ENCODE measurements around the gene CSMD2.

The CSMD2 gene

DNA sequence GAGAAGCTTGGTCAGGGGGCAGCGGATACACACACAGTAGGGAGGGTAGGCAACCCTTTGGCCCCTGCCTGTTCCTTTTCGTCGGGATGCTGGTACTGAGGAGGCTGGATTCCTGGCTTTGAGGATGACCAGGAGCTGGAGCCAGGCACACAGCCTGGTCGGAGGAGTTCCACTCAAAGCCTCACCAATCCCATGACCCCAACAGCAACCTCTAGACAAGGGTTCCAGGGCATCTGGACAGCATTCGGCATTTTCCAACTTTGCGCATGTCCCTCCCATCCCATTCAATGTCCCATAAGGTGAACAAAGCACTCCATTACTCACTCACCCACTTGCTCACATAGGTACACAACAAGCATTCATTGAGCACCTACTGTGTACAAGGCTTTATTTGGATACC is 343.7 kb downstream of the CSMD2 start:
- no peak for DNase-seq
- TF ChIP-seq, protein P1, sequence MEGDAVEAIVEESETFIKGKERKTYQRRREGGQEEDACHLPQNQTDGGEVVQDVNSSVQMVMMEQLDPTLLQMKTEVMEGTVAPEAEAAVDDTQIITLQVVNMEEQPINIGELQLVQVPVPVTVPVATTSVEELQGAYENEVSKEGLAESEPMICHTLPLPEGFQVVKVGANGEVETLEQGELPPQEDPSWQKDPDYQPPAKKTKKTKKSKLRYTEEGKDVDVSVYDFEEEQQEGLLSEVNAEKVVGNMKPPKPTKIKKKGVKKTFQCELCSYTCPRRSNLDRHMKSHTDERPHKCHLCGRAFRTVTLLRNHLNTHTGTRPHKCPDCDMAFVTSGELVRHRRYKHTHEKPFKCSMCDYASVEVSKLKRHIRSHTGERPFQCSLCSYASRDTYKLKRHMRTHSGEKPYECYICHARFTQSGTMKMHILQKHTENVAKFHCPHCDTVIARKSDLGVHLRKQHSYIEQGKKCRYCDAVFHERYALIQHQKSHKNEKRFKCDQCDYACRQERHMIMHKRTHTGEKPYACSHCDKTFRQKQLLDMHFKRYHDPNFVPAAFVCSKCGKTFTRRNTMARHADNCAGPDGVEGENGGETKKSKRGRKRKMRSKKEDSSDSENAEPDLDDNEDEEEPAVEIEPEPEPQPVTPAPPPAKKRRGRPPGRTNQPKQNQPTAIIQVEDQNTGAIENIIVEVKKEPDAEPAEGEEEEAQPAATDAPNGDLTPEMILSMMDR (IDR thresholded peaks at IDR 0.05; ENCODE audit: low read depth, low read length), result no peak
- Histone ChIP-seq H3K4me3 (ENCODE audit: low read depth, low read length) (no peak overlapping the region), H3K27me3 (ENCODE audit: insufficient read depth, low read depth, severe bottlenecking) (peaks cover 56% of the 10 kb centered on the region), H3K27ac (no peak overlapping the region), H3K9me3 (ENCODE audit: severe bottlenecking) (no peaks in the 10 kb centered on the region), H3K36me3 (no peaks in the 10 kb centered on the region)

- no peak overlapping the region for H3K27ac ChIP-seq
- DNase-seq, result no peak
- no peak overlapping the region for H3K4me3 ChIP-seq (ENCODE audit: low read depth, low read length)
- TF ChIP-seq, protein P1 (IDR thresholded peaks at IDR 0.05; ENCODE audit: low read depth, low read length), result no peak
- H3K9me3 ChIP-seq (ENCODE audit: severe bottlenecking), result no peaks in the 10 kb centered on the region
- peaks cover 52% of the 10 kb centered on the region for H3K27me3 ChIP-seq (ENCODE audit: insufficient read depth, low read depth, severe bottlenecking)
- H3K36me3 ChIP-seq, result no peaks in the 10 kb centered on the region
Observed at GRCh38 chr1:33820804-33821203, 344.2 kb downstream of the CSMD2 start.

- no peaks in the 10 kb centered on the region for H3K9me3 ChIP-seq (ENCODE audit: severe bottlenecking)
- H3K27ac ChIP-seq, result no peak overlapping the region
- no peak for DNase-seq
- no peaks in the 10 kb centered on the region for H3K36me3 ChIP-seq
- H3K4me3 ChIP-seq (ENCODE audit: low read depth, low read length), result no peak overlapping the region
- TF ChIP-seq, protein P1 (IDR thresholded peaks at IDR 0.05; ENCODE audit: low read depth, low read length), result no peak
- H3K27me3 ChIP-seq (ENCODE audit: insufficient read depth, low read depth, severe bottlenecking), result peaks cover 45% of the 10 kb centered on the region
Observed at GRCh38 chr1:33819913-33820311, 345.1 kb downstream of the CSMD2 start.

DNA sequence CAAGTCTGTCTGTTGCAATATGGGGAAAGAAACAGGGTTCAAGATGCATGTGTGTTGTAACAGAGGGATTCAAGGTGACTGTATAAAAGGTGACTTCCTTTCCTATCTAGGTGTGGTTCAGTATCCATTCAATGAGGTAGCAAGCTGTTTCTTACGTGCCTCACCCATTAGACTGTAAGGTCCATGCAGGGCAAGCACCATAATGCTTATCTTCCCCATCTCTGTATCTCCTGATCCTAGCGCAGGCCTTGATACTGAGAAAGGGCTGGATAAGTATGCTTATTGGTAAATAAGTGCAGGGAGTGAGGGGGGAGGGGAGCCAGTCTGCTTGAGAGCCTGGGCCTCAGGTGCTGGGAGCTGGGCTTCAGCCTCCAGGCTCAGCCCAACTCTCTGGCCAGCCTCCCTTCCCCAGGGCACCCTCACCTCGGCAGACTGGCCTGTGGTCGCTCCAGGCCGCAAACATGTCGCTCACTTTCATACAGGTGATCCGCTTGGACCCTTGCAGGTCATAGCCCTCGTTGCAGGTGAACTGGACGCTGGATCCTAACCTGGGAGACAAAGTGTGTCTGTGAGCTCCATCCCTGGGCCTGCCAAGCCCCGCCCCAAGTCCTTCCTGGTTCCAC is 345.6 kb downstream of the CSMD2 start:
- no peak overlapping the region for H3K4me3 ChIP-seq (ENCODE audit: low read depth, low read length)
- TF ChIP-seq, protein P1 (IDR thresholded peaks at IDR 0.05; ENCODE audit: low read depth, low read length), result no peak
- H3K27me3 ChIP-seq (ENCODE audit: insufficient read depth, low read depth, severe bottlenecking), result peaks cover 45% of the 10 kb centered on the region
- H3K27ac ChIP-seq, result no peak overlapping the region
- H3K36me3 ChIP-seq, result no peaks in the 10 kb centered on the region
- H3K9me3 ChIP-seq (ENCODE audit: severe bottlenecking), result no peaks in the 10 kb centered on the region
- no peak for DNase-seq

- DNase-seq, result no peak
- Histone ChIP-seq H3K9me3 (ENCODE audit: severe bottlenecking) (no peaks in the 10 kb centered on the region), H3K4me3 (ENCODE audit: low read depth, low read length) (no peak overlapping the region), H3K36me3 (no peaks in the 10 kb centered on the region), H3K27ac (no peak overlapping the region), H3K27me3 (ENCODE audit: insufficient read depth, low read depth, severe bottlenecking) (peaks cover 44% of the 10 kb centered on the region)
- TF ChIP-seq, protein P1 (IDR thresholded peaks at IDR 0.05; ENCODE audit: low read depth, low read length), result no peak
Observed at GRCh38 chr1:33818071-33818470, 347.0 kb downstream of the CSMD2 start.

- Histone ChIP-seq H3K36me3 (no peaks in the 10 kb centered on the region), H3K27me3 (ENCODE audit: insufficient read depth, low read depth, severe bottlenecking) (peaks cover 41% of the 10 kb centered on the region), H3K27ac (no peak overlapping the region), H3K4me3 (ENCODE audit: low read depth, low read length) (no peak overlapping the region), H3K9me3 (ENCODE audit: severe bottlenecking) (no peaks in the 10 kb centered on the region)
- DNase-seq, result no peak
- TF ChIP-seq, protein P1 (IDR thresholded peaks at IDR 0.05; ENCODE audit: low read depth, low read length), result no peak
Observed at GRCh38 chr1:33815061-33815460, 350.0 kb downstream of the CSMD2 start.

Measured in WERI-Rb-1 (cell line).